GM23338 (cell line): Measurements from ENCODE around the gene DNMT1.
"Not testable (repeated sequence)": the region's sequence is repeated elsewhere in the genome, so short reads cannot be mapped to it uniquely, and the experiment has no call there.

Experiments
- CTCF ChIP-seq, 2 experiments: fragments of 200-600 bp in 1 of 2; sonication (generic) in 1 of 2; conservative IDR thresholded peaks; 2 replicates each; pipeline versions ENCODE4 v1.5.1 to v1.6.1; 2016 to 2017; ENCODE audit warnings: antibody characterized with exemption in 2 of 2, low read depth in 2 of 2, mild to moderate bottlenecking in 2 of 2, moderate library complexity in 1 of 2
- EZH2 ChIP-seq: fragments of 200-600 bp; sonication (generic); IDR thresholded peaks from one replicate; pipeline ENCODE4 v1.8.0; 2017; ENCODE audit warnings: antibody characterized with exemption, mild to moderate bottlenecking, low read depth; ENCODE audit not compliant: unreplicated experiment
- POLR2AphosphoS5 ChIP-seq: IDR thresholded peaks from 2 replicates; pipeline ENCODE4 v1.6.1; 2016; ENCODE audit warnings: antibody characterized with exemption, low read depth
- REST ChIP-seq: IDR thresholded peaks from one replicate; pipeline ENCODE4 v1.6.1; 2018; ENCODE audit warnings: antibody characterized with exemption; ENCODE audit not compliant: unreplicated experiment

GRCh38 chr19:10200101-10200500 lies 5.3 kb upstream of the DNMT1 start:
- not testable (repeated sequence) for TF ChIP-seq REST; EZH2; CTCF (conservative IDR thresholded peaks at IDR 0.05; ENCODE audit: low read depth in 2 of 2); POLR2AphosphoS5
